Measurements from ENCODE around the gene RELN. TPM values are rescaled to one million over a fixed set of nuclear protein-coding genes. Genes with fewer than 3 reads are reported as not detected.

RELN gene
- total RNA-seq, 1 donor from 2014 or later = 7.3 TPM

GRCh38 chr7:103932389-103932788 lies 57.1 kb downstream of the RELN start:
- no peak for DNase-seq (ENCODE audit: low spot score in 2 of 2, unreplicated experiment in 2 of 2)
- peaks cover 12% of the 10 kb centered on the region for H3K27me3 Mint-ChIP-seq (ENCODE audit: low read depth)
- no peak overlapping the region for H3K27ac Mint-ChIP-seq
- no peak for TF ChIP-seq CTCF (IDR thresholded peaks at IDR 0.05; ENCODE audit: unreplicated experiment)
- peaks cover 5% of the 10 kb centered on the region for H3K4me1 Mint-ChIP-seq
- H3K4me3 Mint-ChIP-seq = no peak overlapping the region
- no peaks in the 10 kb centered on the region for H3K9me3 Mint-ChIP-seq
- no peaks in the 10 kb centered on the region for H3K36me3 Mint-ChIP-seq

- H3K27me3 Mint-ChIP-seq (ENCODE audit: low read depth) = peaks cover 8% of the 10 kb centered on the region
Observed at GRCh38 chr7:103929901-103930311, 59.6 kb downstream of the RELN start.

DNA sequence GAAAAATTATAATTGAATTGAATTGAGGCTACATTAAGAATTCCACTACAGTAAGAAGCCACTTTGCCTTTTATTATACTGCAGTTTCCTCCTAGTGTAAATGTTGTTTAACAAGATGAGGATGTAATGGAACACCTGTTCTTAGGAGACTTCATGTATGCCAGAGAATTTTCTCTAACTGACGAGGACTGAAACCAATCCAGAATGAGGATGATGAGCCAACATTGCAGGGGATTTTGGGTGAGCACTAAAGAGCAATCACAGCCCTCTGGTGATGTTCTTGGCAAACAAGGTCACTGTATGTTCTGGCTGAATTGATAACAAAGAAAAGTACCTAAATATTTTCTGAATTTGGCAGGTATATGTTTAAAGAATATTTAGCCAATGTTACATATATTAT lies 60.9 kb downstream of the RELN start:
- no peak overlapping the region for H3K27ac Mint-ChIP-seq
- H3K4me1 Mint-ChIP-seq = no peaks in the 10 kb centered on the region
- no peak for TF ChIP-seq CTCF (IDR thresholded peaks at IDR 0.05; ENCODE audit: unreplicated experiment)
- H3K9me3 Mint-ChIP-seq = no peaks in the 10 kb centered on the region
- no peaks in the 10 kb centered on the region for H3K36me3 Mint-ChIP-seq
- no peak overlapping the region for H3K4me3 Mint-ChIP-seq
- H3K27me3 Mint-ChIP-seq (ENCODE audit: low read depth) = peaks cover 11% of the 10 kb centered on the region
- DNase-seq (ENCODE audit: low spot score in 2 of 2, unreplicated experiment in 2 of 2) = no peak

More at GRCh38 chr7:103929901-103930311, 59.6 kb downstream of the RELN start:
- Mint-ChIP-seq H3K9me3 (no peaks in the 10 kb centered on the region), H3K36me3 (no peaks in the 10 kb centered on the region), H3K27ac (no peak overlapping the region), H3K4me1 (no peaks in the 10 kb centered on the region), H3K4me3 (no peak overlapping the region)
- TF ChIP-seq CTCF (IDR thresholded peaks at IDR 0.05; ENCODE audit: unreplicated experiment) = no peak
- DNase-seq (ENCODE audit: low spot score in 2 of 2, unreplicated experiment in 2 of 2) = no peak

DNA sequence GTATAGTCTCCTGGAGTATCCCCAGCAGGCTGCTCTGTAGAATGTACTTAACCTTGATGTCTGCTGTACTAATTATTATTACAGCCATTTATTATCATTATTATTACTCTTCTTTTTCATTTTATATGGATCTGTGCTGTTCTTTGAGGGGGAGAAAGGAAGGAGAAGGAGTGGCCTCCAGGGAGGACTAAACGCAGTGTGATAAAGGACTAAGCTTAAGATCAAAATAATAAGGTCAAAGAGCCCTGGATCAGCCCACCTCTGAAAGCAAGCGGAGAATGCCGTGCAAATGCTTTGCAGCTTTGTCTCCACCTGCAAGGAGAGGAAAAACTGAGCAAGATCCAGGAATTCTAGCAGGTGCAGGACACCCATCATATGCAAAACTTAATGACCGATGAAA lies 65.3 kb downstream of the RELN start:
- H3K27ac Mint-ChIP-seq = no peak overlapping the region
- H3K9me3 Mint-ChIP-seq = no peaks in the 10 kb centered on the region
- no peaks in the 10 kb centered on the region for H3K36me3 Mint-ChIP-seq
- H3K4me1 Mint-ChIP-seq = peaks cover 5% of the 10 kb centered on the region
- no peak for TF ChIP-seq CTCF (IDR thresholded peaks at IDR 0.05; ENCODE audit: unreplicated experiment)
- DNase-seq (ENCODE audit: low spot score in 2 of 2, unreplicated experiment in 2 of 2) = no peak
- H3K4me3 Mint-ChIP-seq = no peak overlapping the region
- peaks cover 13% of the 10 kb centered on the region for H3K27me3 Mint-ChIP-seq (ENCODE audit: low read depth)

GRCh38 chr7:103922407-103922806 lies 67.1 kb downstream of the RELN start:
- Mint-ChIP-seq H3K4me1 (peaks cover 8% of the 10 kb centered on the region), H3K9me3 (no peaks in the 10 kb centered on the region), H3K27me3 (ENCODE audit: low read depth) (peaks cover 13% of the 10 kb centered on the region), H3K4me3 (no peak overlapping the region), H3K36me3 (no peaks in the 10 kb centered on the region), H3K27ac (no peak overlapping the region)
- no peak for TF ChIP-seq CTCF (IDR thresholded peaks at IDR 0.05; ENCODE audit: unreplicated experiment)
- DNase-seq (ENCODE audit: low spot score in 2 of 2, unreplicated experiment in 2 of 2) = no peak

DNA sequence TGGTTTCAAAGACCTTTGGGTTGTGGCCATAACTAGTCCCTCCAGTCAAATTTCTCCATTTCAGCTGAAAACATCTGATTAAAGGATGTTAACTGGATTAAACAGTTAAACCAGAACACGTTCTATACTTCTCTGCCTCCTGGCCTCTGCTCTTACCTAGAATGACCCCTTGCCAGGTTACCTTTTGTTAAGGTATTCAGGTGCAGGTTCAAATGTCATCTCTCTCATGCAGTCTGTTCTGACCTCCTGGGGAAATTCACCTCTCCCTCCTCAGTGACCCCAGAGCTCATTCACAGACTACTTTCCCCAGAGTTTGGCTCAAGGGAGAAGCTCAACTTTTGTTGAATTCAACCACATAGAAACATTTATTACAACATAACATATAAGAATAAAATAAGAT lies 67.8 kb downstream of the RELN start:
- H3K4me3 Mint-ChIP-seq = no peak overlapping the region
- H3K27ac Mint-ChIP-seq = no peak overlapping the region
- H3K9me3 Mint-ChIP-seq = no peaks in the 10 kb centered on the region
- H3K27me3 Mint-ChIP-seq (ENCODE audit: low read depth) = peaks cover 13% of the 10 kb centered on the region
- H3K36me3 Mint-ChIP-seq = no peaks in the 10 kb centered on the region
- no peak for TF ChIP-seq CTCF (IDR thresholded peaks at IDR 0.05; ENCODE audit: unreplicated experiment)
- no peak for DNase-seq (ENCODE audit: low spot score in 2 of 2, unreplicated experiment in 2 of 2)
- H3K4me1 Mint-ChIP-seq = peaks cover 8% of the 10 kb centered on the region

Measured in mesothelial cell of epicardium (in vitro differentiated cells).